ENCODE measurements around the gene HELZ2. TPM values are rescaled to one million over a fixed set of nuclear protein-coding genes. Genes with fewer than 3 reads are reported as not detected.

HELZ2 gene
- total RNA-seq, 1 experiment from 2014 or later, result 33.4 TPM

DNA sequence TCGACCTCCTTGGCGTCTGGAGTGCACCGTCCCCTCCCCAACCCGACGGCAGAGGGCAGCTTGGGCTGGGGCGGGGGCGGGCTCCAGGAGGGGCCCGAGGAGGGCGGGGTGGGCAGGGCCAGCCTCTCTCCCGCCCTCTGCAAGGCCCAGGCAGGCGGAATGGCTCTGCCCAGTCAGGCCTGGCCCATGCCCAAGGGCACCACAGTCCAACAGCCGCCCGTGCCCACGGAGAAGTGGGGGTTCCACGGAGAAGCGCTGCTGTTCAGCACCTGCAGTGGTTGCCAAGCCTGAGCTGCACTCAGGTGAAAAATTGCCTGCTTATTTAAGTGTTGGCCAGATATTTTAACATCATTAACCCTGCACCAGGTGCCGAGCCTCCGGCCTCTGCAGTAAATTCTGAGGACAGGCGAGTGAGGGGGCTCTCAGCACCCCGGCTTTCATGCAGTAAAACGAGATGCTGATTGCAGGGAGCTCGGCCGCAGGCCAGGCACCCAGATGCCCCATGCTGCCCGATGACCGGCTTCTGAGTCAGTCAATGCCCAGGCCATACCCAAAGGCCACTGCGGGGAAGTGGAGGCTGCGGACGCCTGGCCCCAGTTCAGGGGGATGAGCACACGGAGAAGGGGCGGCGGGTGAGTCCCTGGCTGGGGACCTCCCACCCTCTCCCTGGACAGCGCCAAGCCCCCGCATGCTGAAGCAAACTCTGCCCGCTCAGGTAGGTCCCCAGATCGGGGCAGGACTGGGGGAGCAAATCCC, 26.1 kb downstream of the HELZ2 start, which contains the start of gene SRMS:
Gene SRMS, minus strand, starts transcription at position 25 of the 756 bp plus-strand sequence. CDS start 286 bp downstream, outside the sequence.
- Histone ChIP-seq H3K27ac (ENCODE audit: low read length) (no peak within 1 kb of the TSS), H3K4me3 (ENCODE audit: low read length) (no peak within 1 kb of the TSS), H3K9me3 (ENCODE audit: low read length) (no peaks in the 10 kb centered on the region), H3K79me2 (ENCODE audit: low read length) (no peaks in the 10 kb centered on the region), H2AFZ (ENCODE audit: low read length) (no peak within 1 kb of the TSS; the same call in 1 of the 2 replicates), H4K20me1 (ENCODE audit: low read length) (no peaks in the 10 kb centered on the region), H3K9me2 (replicated peaks; ENCODE audit: low read length) (no peaks in the 10 kb centered on the region), H3K4me1 (ENCODE audit: insufficient read depth, low read length) (peaks cover 34% of the 10 kb centered on the region), H3K4me2 (ENCODE audit: low read length) (peak within 1 kb of the TSS; percentile 20; the same call in 1 of the 2 replicates), H3K36me3 (ENCODE audit: low read depth, low read length) (no peaks in the 10 kb centered on the region), H3F3A (ENCODE audit: low read length, unreplicated experiment) (no peaks in the 10 kb centered on the region), H3K27me3 (ENCODE audit: low read length) (no peaks in the 10 kb centered on the region), H3K9ac (ENCODE audit: low read length) (no peak within 1 kb of the TSS)
- DNase-seq (peak; percentile 15), ATAC-seq (peak; percentile 30)
- BruUV-seq (replicated peaks), result no TSS peak
- intact Hi-C loops (cut with micrococcal nuclease), result no loop called here
- POLR2A ChIA-PET (ENCODE audit: unreplicated experiment), result no interaction called here
- CTCF ChIA-PET, result no interaction called here
- TF ChIP-seq EZH2phosphoT487 (IDR thresholded peaks at IDR 0.05; ENCODE audit: borderline replicate concordance, low read length) (no peak), EZH2 (IDR thresholded peaks at IDR 0.05; ENCODE audit: low read length, unreplicated experiment) (no peak)
- TF ChIP-seq, protein P1, sequence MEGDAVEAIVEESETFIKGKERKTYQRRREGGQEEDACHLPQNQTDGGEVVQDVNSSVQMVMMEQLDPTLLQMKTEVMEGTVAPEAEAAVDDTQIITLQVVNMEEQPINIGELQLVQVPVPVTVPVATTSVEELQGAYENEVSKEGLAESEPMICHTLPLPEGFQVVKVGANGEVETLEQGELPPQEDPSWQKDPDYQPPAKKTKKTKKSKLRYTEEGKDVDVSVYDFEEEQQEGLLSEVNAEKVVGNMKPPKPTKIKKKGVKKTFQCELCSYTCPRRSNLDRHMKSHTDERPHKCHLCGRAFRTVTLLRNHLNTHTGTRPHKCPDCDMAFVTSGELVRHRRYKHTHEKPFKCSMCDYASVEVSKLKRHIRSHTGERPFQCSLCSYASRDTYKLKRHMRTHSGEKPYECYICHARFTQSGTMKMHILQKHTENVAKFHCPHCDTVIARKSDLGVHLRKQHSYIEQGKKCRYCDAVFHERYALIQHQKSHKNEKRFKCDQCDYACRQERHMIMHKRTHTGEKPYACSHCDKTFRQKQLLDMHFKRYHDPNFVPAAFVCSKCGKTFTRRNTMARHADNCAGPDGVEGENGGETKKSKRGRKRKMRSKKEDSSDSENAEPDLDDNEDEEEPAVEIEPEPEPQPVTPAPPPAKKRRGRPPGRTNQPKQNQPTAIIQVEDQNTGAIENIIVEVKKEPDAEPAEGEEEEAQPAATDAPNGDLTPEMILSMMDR (conservative IDR thresholded peaks at IDR 0.05; ENCODE audit: low read depth, low read length), result no peak

DNA sequence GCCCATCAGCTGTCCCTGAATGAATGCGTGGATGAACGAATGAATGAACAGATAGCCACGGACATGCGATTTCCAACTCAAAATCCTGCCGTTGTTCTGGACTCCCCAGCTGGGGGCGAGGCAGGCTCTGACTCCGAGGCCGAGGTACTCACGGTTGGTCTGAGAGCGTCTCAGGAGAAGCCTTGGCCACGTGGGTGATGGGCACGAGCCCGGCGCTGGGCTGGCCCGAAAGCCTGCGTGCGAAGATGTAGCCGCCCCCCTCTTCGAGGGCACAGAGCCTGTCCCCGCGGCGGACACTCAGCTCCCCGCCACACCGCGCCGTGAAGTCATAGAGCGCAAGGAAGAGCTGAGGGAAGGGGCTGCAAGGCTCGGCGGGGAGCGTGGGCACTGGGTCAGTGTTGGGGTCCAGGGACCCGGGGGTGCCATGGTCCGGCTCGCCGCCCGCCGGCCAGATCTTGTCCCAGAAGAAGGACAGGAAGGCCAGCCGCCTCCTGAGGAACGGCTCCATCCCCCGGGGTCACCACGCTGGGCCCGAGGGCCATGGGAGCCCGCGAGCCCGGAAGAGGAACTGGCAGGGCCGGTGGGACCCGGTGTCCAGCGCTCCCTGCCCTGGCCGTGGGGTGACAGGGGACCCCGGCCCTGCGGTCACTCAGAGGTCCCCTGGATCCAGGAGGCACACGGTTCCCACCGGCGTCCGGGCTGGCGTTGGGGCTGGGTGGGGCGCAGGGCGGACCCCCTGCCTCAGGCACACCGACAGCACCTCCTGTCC, 26.9 kb downstream of the HELZ2 start:
- Histone ChIP-seq H3K4me2 (ENCODE audit: low read length) (no peak overlapping the region), H3K4me1 (ENCODE audit: insufficient read depth, low read length) (peaks cover 29% of the 10 kb centered on the region), H3K9me2 (replicated peaks; ENCODE audit: low read length) (no peaks in the 10 kb centered on the region), H3F3A (ENCODE audit: low read length, unreplicated experiment) (no peaks in the 10 kb centered on the region), H3K9ac (ENCODE audit: low read length) (no peak overlapping the region), H4K20me1 (ENCODE audit: low read length) (no peaks in the 10 kb centered on the region), H3K79me2 (ENCODE audit: low read length) (no peaks in the 10 kb centered on the region), H3K9me3 (ENCODE audit: low read length) (no peaks in the 10 kb centered on the region), H2AFZ (ENCODE audit: low read length) (no peak overlapping the region), H3K27ac (ENCODE audit: low read length) (no peak overlapping the region), H3K36me3 (ENCODE audit: low read depth, low read length) (no peaks in the 10 kb centered on the region), H3K4me3 (ENCODE audit: low read length) (no peak overlapping the region), H3K27me3 (ENCODE audit: low read length) (no peaks in the 10 kb centered on the region)
- BruUV-seq (replicated peaks), result no TSS peak
- POLR2A ChIA-PET (ENCODE audit: unreplicated experiment), result no interaction called here
- intact Hi-C loops (cut with micrococcal nuclease), result no loop called here
- CTCF ChIA-PET, result no interaction called here
- ATAC-seq (no peak), DNase-seq (no peak)
- TF ChIP-seq, protein P1 (conservative IDR thresholded peaks at IDR 0.05; ENCODE audit: low read depth, low read length), result no peak

Measured in PC-3 (cell line).